ENCODE measurements around the gene ZNF883. TPM values are rescaled to one million over a fixed set of nuclear protein-coding genes. Genes with fewer than 3 reads are reported as not detected.

The ZNF883 gene
- total and polyA plus RNA-seq, 8 donors: 0.32 to 3.4 (median 1.4) TPM

DNA sequence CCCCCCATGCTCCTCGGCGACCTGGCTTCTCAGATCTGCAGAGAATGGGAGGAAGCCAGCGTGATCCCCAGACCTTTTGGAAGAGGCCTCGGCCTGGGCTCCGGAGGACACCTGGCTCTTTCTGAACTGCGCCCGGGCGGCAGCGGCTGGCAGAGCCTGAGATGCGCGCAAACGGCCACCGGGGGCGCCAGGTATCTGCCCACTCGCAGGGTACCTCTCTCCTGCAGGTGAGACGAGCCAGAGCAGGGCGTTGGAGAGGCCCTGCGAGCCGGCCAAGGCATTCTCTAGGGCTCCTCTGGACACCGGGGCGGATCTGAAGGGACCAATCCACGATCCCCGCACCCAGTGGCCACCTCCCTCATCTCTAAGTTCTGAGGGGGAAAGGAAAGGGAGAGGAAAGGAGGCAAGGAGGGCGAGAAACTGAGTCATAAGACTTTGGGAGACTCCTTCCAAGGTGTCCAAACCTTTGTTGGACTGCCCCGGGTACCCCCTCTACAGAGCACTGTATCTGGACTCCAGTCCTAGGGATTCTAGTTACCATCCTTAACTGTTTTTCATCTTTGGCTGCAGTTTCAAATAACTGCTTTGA, 66.3 kb downstream of the ZNF883 start:
- Histone ChIP-seq H3K27me3 (no peaks in the 10 kb centered on the region), H3K4me3 (no peak overlapping the region), H3K27ac (no peak overlapping the region), H3K36me3 (no peaks in the 10 kb centered on the region), H3K9me3 (no peaks in the 10 kb centered on the region), H3K4me1 (no peaks in the 10 kb centered on the region)
- FAIRE-seq: no peak
- WGBS, 2 donors: 20 to 31% methylated on average over 24 to 25 of the region's 25 CpGs
- ATAC-seq: no peak
- TF ChIP-seq, protein P1, sequence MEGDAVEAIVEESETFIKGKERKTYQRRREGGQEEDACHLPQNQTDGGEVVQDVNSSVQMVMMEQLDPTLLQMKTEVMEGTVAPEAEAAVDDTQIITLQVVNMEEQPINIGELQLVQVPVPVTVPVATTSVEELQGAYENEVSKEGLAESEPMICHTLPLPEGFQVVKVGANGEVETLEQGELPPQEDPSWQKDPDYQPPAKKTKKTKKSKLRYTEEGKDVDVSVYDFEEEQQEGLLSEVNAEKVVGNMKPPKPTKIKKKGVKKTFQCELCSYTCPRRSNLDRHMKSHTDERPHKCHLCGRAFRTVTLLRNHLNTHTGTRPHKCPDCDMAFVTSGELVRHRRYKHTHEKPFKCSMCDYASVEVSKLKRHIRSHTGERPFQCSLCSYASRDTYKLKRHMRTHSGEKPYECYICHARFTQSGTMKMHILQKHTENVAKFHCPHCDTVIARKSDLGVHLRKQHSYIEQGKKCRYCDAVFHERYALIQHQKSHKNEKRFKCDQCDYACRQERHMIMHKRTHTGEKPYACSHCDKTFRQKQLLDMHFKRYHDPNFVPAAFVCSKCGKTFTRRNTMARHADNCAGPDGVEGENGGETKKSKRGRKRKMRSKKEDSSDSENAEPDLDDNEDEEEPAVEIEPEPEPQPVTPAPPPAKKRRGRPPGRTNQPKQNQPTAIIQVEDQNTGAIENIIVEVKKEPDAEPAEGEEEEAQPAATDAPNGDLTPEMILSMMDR (IDR thresholded peaks at IDR 0.05): no peak
- peak in 3 of 6 donors; percentile 12 to 60 (median 15) for DNase-seq
- intact Hi-C loops (cut with DNase I): no loop called here

DNA sequence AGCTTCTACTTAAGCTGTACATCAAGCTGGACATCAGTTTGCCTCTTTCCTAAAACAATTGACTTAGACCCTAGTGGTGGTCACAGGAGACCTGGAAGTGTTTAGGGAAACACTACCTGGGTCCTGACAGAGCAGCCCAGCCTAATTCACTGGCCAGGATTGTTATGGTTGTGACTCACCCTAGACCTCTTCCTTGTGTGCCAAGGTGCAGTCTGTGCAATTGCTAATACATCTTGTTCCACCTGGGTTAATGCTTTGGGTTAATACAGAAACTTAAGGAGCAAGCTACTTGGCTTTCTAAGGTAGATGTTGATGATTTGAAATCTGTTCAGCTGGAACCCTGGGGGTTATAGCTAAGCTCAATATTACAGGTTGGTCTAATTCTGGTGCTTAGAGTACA, 72.6 kb downstream of the ZNF883 start:
- intact Hi-C loops (cut with DNase I): loop anchor here in 1 of 3 donors (10.0 kb wide), 1 partner anchor 155 kb away; no protein-coding TSS in a partner anchor
- no peaks in the 10 kb centered on the region for H3K27me3 ChIP-seq
- FAIRE-seq (no peak), ATAC-seq (no peak), DNase-seq (no peak)
- no peaks in the 10 kb centered on the region for H3K36me3 ChIP-seq
- no peak overlapping the region for H3K4me3 ChIP-seq
- no peak overlapping the region for H3K27ac ChIP-seq
- no peaks in the 10 kb centered on the region for H3K4me1 ChIP-seq
- no peaks in the 10 kb centered on the region for H3K9me3 ChIP-seq
- TF ChIP-seq, protein P1 (IDR thresholded peaks at IDR 0.05): no peak

DNA sequence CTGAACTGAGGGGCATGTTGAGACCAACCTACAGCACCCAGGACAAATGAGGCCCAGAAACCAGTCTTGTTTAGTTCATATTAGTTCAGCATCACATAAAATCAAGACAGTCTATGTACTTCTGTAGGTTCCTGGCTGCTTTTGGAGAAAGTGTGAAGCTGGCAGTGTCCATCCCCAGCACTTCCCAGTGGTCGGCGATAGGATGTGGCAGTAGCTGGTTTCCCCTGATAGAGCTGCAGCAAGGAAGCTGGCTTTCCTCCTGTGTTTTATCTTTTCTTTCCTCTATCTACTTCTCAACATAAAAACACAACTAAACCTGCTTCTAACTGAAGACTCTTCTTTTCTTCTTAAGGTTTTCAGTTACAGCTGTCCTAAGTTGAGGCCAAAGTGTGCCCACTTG, 78.3 kb downstream of the ZNF883 start:
- intact Hi-C loops (cut with DNase I): loop anchor here in 1 of 3 donors (10.0 kb wide), 1 partner anchor 161 kb away; no protein-coding TSS in a partner anchor
- H3K36me3 ChIP-seq: no peaks in the 10 kb centered on the region
- ATAC-seq (no peak), DNase-seq (no peak), FAIRE-seq (no peak)
- no peaks in the 10 kb centered on the region for H3K27me3 ChIP-seq
- no peak overlapping the region for H3K27ac ChIP-seq
- H3K4me1 ChIP-seq: no peaks in the 10 kb centered on the region
- no peaks in the 10 kb centered on the region for H3K9me3 ChIP-seq
- H3K4me3 ChIP-seq: no peak overlapping the region
- TF ChIP-seq, protein P1 (IDR thresholded peaks at IDR 0.05): no peak
- 66 to 74% methylated on average over 2 of the region's 2 CpGs for WGBS, 2 donors

DNA sequence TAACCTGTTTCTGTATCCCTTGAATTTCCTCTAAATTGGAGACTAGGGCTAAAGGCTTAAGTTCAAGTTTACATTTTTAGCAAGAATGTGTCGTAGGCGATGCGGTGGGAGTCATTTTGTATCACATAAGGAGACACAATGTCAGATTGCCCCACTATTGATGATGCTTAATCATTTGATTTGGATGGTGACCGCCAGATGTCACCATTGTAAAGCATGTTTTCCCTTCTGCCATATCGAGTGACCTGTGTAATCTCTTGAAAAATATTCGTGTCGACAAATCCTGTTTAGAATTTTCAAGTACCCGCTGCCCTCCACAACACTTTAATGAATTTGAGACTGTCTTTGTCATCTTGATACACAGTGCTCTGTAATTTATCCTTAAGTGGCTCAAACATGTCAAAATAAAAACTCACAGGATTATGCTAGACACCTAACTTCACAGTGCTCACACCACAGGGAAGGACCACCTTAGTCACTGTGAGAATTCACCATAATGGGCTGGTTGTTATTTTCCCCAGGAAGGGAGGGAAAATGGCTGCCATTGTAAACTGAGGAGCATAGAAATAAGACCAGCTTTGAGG, 86.8 kb downstream of the ZNF883 start:
- no peaks in the 10 kb centered on the region for H3K9me3 ChIP-seq
- peak in 1 of 6 donors; percentile 27 for DNase-seq
- peaks cover 0 to 5% (median 0%) of the 10 kb centered on the region in 4 donors for H3K27me3 ChIP-seq
- TF ChIP-seq, protein P1 (IDR thresholded peaks at IDR 0.05): no peak
- peak in 3 of 4 donors; percentile 65 to 82 (median 74) for ATAC-seq
- 10 to 14% methylated on average over 8 of the region's 8 CpGs for WGBS, 2 donors
- no peak overlapping the region for H3K27ac ChIP-seq
- FAIRE-seq: no peak
- H3K4me3 ChIP-seq: no peak overlapping the region
- no peaks in the 10 kb centered on the region for H3K36me3 ChIP-seq
- H3K4me1 ChIP-seq: no peaks in the 10 kb centered on the region
- intact Hi-C loops (cut with DNase I): no loop called here

DNA sequence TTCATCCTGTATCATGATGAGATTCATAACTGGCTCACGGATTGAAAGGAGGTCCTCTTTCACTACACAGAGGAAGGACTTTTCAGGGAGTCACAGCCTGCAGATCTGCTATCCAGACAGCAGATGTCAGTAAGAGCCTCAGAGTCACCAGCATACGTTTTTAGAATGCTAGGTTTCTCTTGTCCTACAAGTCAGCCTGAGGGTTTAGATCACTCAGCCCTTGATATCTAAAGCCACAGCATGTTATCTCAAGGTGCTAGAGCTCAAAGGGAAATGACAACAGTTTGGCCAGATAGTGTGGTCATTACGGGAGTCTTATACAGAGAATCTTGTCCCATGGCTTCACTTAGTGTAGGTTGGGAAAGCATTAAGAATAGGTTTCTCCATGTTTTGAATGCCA, 90.4 kb downstream of the ZNF883 start:
- H3K4me1 ChIP-seq: peaks cover 0 to 4% (median 0%) of the 10 kb centered on the region in 3 donors
- H3K4me3 ChIP-seq: no peak overlapping the region
- H3K27me3 ChIP-seq: no peaks in the 10 kb centered on the region
- H3K27ac ChIP-seq: no peak overlapping the region
- DNase-seq (no peak), ATAC-seq (peak in 2 of 4 donors; percentile 45 to 67), FAIRE-seq (no peak)
- no peaks in the 10 kb centered on the region for H3K36me3 ChIP-seq
- TF ChIP-seq, protein P1 (IDR thresholded peaks at IDR 0.05): peak in 1 of 4 donors; percentile 18
- WGBS, 2 donors: 20 to 28% methylated on average over 3 of the region's 3 CpGs
- intact Hi-C loops (cut with DNase I): no loop called here
- no peaks in the 10 kb centered on the region for H3K9me3 ChIP-seq
